Esophagus muscularis mucosa (tissue), 4 donors: ENCODE measurements around the gene PSME1. TPM values are rescaled to one million over a fixed set of nuclear protein-coding genes. Genes with fewer than 3 reads are reported as not detected.

ENCODE experiments used
- DNase-seq: peaks from one replicate; pipeline ENCODE4 v3.0.0-alpha.2; 2017; ENCODE audit errors: extremely low spot score
- H3K27ac ChIP-seq, 4 donors: fragments of 200-600 bp; sonication (generic); replicated peaks in 1 of 4; 1 replicate in 3 of 4; 2 replicates in 1 of 4; pipeline ENCODE4 v1.5.1; 2016 to 2019; ENCODE audit warnings: mild to moderate bottlenecking in 1 of 4
- H3K27me3 ChIP-seq, 4 donors: fragments of 200-600 bp; sonication (generic); one replicate each; pipeline versions ENCODE4 v1.5.1 to v1.6.0; 2016 to 2019
- H3K36me3 ChIP-seq, 4 donors: fragments of 200-600 bp; sonication (generic); one replicate each; pipeline ENCODE4 v1.5.1; 2016 to 2019
- H3K4me1 ChIP-seq, 4 donors: fragments of 200-600 bp; sonication (generic); one replicate each; pipeline ENCODE4 v1.5.1; 2016 to 2019
- H3K4me3 ChIP-seq, 4 donors: fragments of 200-600 bp; sonication (generic); 1 replicate in 2 of 4; 2 replicates in 2 of 4; pipeline ENCODE4 v1.5.1; 2016 to 2019; ENCODE audit warnings: mild to moderate bottlenecking in 4 of 4, moderate library complexity in 1 of 4
- H3K9me3 ChIP-seq, 4 donors: fragments of 200-600 bp; sonication (generic); 1 replicate in 3 of 4; 2 replicates in 1 of 4; pipeline ENCODE4 v1.5.1; 2016 to 2019
- EP300 ChIP-seq: sonication (generic); formaldehyde crosslinking; IDR thresholded peaks from one replicate; pipeline ENCODE4 v1.6.1; 2017; ENCODE audit warnings: antibody characterized with exemption
- POLR2A ChIP-seq: fragments of 450-650 bp; IDR thresholded peaks from one replicate; pipeline ENCODE4 v1.6.1; 2017; ENCODE audit warnings: antibody characterized with exemption, moderate library complexity, mild to moderate bottlenecking, low read depth
- POLR2AphosphoS5 ChIP-seq, 2 donors: sonication (generic); formaldehyde crosslinking; IDR thresholded peaks; one replicate each; pipeline ENCODE4 v1.6.1; 2017; ENCODE audit warnings: antibody characterized with exemption in 2 of 2
- WGBS: methylation state at CpG from one replicate; pipeline ENCODE4 v1.1.5; 2018; 5-methylcytosine and 5-hydroxymethylcytosine counted together
- intact Hi-C: fragments of 100-400 bp; cut with DNase I; formaldehyde crosslinking; loops from one replicate; pipeline ENCODE4 v1.15.1; 2023
- total RNA-seq, 4 donors: library from RNA; depleted of rRNA; stranded (reverse); fragments of >200 nt; gene quantifications; one replicate each; pipeline versions ENCODE4 v1.1.0 to v1.2.1, GENCODE V29; 2016
- TF ChIP-seq, protein P1 (sequence below), 3 experiments: fragments of 200-600 bp in 2 of 3; fragments of 450-650 bp in 1 of 3; sonication (generic) in 2 of 3; IDR thresholded peaks; one replicate each; pipeline ENCODE4 v1.5.1; 2017 to 2019; ENCODE audit warnings: antibody characterized with exemption in 3 of 3, mild to moderate bottlenecking in 2 of 3, moderate library complexity in 1 of 3

The PSME1 gene
- total RNA-seq, 4 donors from 2014 or later = 129 to 158 (median 143) TPM

DNA sequence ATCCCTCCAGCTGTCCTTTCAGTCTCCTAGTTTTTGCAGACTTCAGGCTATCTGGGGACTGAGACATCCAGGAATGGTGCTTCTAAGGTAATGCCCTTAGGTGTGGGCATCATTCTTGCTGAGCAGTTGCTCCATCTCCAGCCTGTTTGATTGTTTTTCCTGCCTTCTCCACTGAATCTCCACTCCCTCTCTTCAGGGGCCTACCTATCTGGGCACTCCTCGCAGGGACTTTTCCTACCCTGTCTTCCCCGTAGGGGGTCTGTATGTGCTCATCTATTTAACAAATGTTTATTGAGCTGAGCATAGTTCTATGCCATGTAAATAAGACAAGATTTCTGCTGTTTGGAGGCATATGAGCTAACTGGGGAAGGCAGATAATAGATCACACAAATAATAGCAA lies 3.0 kb upstream of the PSME1 start:
- DNase-seq = no peak
- no peak overlapping the region for H3K4me3 ChIP-seq
- peaks cover 32 to 45% (median 38%) of the 10 kb centered on the region in 4 donors for H3K4me1 ChIP-seq
- TF ChIP-seq EP300 (no peak), POLR2AphosphoS5 (IDR thresholded peaks at IDR 0.05) (no peak), POLR2A (no peak)
- TF ChIP-seq, protein P1, sequence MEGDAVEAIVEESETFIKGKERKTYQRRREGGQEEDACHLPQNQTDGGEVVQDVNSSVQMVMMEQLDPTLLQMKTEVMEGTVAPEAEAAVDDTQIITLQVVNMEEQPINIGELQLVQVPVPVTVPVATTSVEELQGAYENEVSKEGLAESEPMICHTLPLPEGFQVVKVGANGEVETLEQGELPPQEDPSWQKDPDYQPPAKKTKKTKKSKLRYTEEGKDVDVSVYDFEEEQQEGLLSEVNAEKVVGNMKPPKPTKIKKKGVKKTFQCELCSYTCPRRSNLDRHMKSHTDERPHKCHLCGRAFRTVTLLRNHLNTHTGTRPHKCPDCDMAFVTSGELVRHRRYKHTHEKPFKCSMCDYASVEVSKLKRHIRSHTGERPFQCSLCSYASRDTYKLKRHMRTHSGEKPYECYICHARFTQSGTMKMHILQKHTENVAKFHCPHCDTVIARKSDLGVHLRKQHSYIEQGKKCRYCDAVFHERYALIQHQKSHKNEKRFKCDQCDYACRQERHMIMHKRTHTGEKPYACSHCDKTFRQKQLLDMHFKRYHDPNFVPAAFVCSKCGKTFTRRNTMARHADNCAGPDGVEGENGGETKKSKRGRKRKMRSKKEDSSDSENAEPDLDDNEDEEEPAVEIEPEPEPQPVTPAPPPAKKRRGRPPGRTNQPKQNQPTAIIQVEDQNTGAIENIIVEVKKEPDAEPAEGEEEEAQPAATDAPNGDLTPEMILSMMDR (IDR thresholded peaks at IDR 0.05) = no peak
- intact Hi-C loops = no loop called here
- H3K9me3 ChIP-seq = no peaks in the 10 kb centered on the region
- H3K36me3 ChIP-seq = peaks cover 0 to 8% (median 8%) of the 10 kb centered on the region in 4 donors
- no peak overlapping the region for H3K27ac ChIP-seq
- no peaks in the 10 kb centered on the region for H3K27me3 ChIP-seq
- WGBS = 89% methylated on average over 2 of the region's 2 CpGs

DNA sequence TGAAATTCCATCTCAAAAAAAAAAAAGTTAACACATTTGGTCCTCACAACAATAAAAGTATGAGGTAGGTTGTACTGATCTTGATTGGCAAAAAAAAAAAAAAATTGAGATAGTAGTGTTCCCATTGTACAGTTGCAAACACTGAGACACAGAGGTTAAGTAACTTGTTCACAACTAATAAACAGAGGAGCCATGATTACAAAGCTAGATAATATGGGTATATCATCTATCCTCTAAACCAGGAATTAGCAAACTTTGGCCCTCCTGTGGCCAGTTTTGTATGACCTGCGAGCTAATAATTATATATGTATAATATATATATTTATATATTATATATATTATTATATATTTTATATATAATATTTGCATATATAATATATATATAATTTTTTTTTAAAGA lies 2.3 kb upstream of the PSME1 start:
- intact Hi-C loops = no loop called here
- WGBS = 96% methylated on average over 1 of the region's 1 CpG
- peaks cover 39 to 48% (median 41%) of the 10 kb centered on the region in 4 donors for H3K4me1 ChIP-seq

DNA sequence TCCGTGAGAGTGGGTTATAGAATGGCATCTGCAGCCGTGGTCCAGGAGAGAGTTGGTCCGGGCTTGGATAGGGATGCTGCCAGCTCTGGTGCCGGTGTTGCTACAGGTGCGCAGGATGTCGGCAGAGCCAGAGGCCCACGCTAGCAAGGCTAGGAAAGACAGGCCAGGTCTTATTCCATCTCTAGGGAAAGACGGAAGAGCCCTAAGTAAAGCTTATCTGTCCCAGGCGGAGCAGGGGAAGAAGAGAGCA lies 485 bp upstream of the PSME1 start:
- WGBS = 7% methylated on average over 9 of the region's 9 CpGs
- no peaks in the 10 kb centered on the region for H3K27me3 ChIP-seq
- no peaks in the 10 kb centered on the region for H3K9me3 ChIP-seq
- peak overlapping the region; percentile 89 to 96 (median 92) for H3K27ac ChIP-seq
- peaks cover 55 to 63% (median 57%) of the 10 kb centered on the region in 4 donors for H3K4me1 ChIP-seq
- H3K4me3 ChIP-seq = peak overlapping the region; percentile 75 to 99 (median 94)
- no peak for TF ChIP-seq POLR2AphosphoS5 (IDR thresholded peaks at IDR 0.05)
- TF ChIP-seq, protein P1 (IDR thresholded peaks at IDR 0.05) = no peak
- TF ChIP-seq POLR2A = no peak
- no peak for TF ChIP-seq EP300
- intact Hi-C loops = no loop called here
- peaks cover 10 to 25% (median 24%) of the 10 kb centered on the region in 4 donors for H3K36me3 ChIP-seq
- no peak for DNase-seq

More for the DNA sequence above, 2.3 kb upstream of the PSME1 start:
- Histone ChIP-seq H3K4me3 (no peak overlapping the region), H3K9me3 (no peaks in the 10 kb centered on the region), H3K27ac (no peak overlapping the region), H3K27me3 (no peaks in the 10 kb centered on the region), H3K36me3 (peaks cover 6 to 16% (median 15%) of the 10 kb centered on the region in 4 donors)
- DNase-seq = no peak
- TF ChIP-seq, protein P1 (IDR thresholded peaks at IDR 0.05) = no peak
- TF ChIP-seq POLR2AphosphoS5 (IDR thresholded peaks at IDR 0.05) = no peak
- TF ChIP-seq POLR2A = no peak
- TF ChIP-seq EP300 = no peak

DNA sequence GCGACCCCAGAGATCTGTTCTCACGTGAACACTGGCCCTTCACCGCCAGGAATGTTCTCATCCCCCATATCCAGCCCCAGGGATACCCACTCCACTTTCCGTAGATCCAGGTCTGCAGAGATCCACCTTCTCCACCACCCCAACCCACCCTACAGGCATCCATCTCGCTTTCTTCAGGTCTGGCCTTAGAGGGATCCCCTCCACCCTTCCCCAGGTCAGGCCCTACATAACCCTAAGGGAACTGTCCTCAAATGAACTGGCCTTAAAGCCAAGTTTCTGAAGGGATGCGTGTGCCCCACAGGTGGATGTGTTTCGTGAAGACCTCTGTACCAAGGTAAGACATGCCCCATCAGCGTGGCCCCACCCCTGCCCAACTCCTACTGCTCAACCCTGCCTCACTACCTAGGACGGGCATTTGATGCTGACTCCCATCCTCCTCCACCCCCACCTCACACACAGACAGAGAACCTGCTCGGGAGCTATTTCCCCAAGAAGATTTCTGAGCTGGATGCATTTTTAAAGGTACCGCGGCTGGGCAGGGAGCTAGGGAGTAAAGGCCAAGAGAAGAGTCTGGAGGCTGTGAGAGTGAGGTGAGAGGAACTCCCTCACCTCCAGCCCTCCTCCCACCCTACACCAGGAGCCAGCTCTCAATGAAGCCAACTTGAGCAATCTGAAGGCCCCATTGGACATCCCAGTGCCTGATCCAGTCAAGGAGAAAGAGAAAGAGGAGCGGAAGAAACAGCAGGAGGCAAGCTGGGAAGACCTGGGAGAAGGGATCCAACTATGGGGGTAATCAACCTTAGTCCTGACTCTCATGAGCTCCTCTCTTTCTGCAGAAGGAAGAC lies 912 bp downstream of the PSME1 start:
- 50% methylated on average over 13 of the region's 13 CpGs for WGBS
- no peaks in the 10 kb centered on the region for H3K9me3 ChIP-seq
- H3K27ac ChIP-seq = peak overlapping the region; percentile 89 to 96 (median 92)
- H3K27me3 ChIP-seq = no peaks in the 10 kb centered on the region
- H3K4me1 ChIP-seq = peaks cover 46 to 56% (median 55%) of the 10 kb centered on the region in 4 donors
- no peak for DNase-seq
- peak overlapping the region; percentile 75 to 99 (median 94) for H3K4me3 ChIP-seq
- TF ChIP-seq, protein P1 (IDR thresholded peaks at IDR 0.05) = no peak
- TF ChIP-seq POLR2A = no peak
- TF ChIP-seq POLR2AphosphoS5 (IDR thresholded peaks at IDR 0.05) = no peak
- peaks cover 10 to 25% (median 24%) of the 10 kb centered on the region in 4 donors for H3K36me3 ChIP-seq
- intact Hi-C loops = loop anchor here (1.0 kb wide), 1 partner anchor 23 kb away; the partner anchor contains the start of genes DCAF11 and NRL
